GM12891 (cell line): ENCODE data around the gene GPRIN3. TPM values are rescaled to one million over a fixed set of nuclear protein-coding genes. Genes with fewer than 3 reads are reported as not detected.

ENCODE experiments used
- DNase-seq: peaks from one replicate; pipeline ENCODE4 v3.0.0; 2011; ENCODE audit warnings: low spot score; ENCODE audit not compliant: insufficient read length
- FAIRE-seq: peaks from 2 replicates; lab custom pipeline; 2011; peaks lifted over from hg19 to GRCh38; lab: Jason Lieb, UNC
- PAX5 ChIP-seq: IDR thresholded peaks from 2 replicates; pipeline ENCODE4 v1.6.1; 2011; ENCODE audit warnings: low read length, moderate library complexity, mild to moderate bottlenecking; ENCODE audit not compliant: insufficient read depth, severe bottlenecking
- POLR2A ChIP-seq: IDR thresholded peaks from 2 replicates; pipeline ENCODE4 v1.6.1; 2011; ENCODE audit warnings: low read depth, low read length, control low read depth
- POLR2AphosphoS5 ChIP-seq: IDR thresholded peaks from 2 replicates; pipeline ENCODE4 v1.6.1; 2011; ENCODE audit warnings: low read depth, low read length, control low read depth
- POU2F2 ChIP-seq: IDR thresholded peaks from 2 replicates; pipeline ENCODE4 v1.6.1; 2011; ENCODE audit warnings: low read depth, mild to moderate bottlenecking, control low read depth, low read length, moderate library complexity
- SPI1 ChIP-seq: IDR thresholded peaks from 2 replicates; pipeline ENCODE4 v1.6.1; 2011; ENCODE audit warnings: low read depth, low read length, control low read depth
- TAF1 ChIP-seq: IDR thresholded peaks from 2 replicates; pipeline ENCODE4 v1.6.1; 2011; ENCODE audit warnings: low read depth, low read length, control low read depth
- polyA plus RNA-seq: library from polyadenylated mRNA; unstranded; fragments of >200 nt; gene quantifications from one replicate; pipeline ENCODE4 v1.2.1, GENCODE V29; 2012; ENCODE audit warnings: low read depth, missing spikeins, inconsistent platforms; ENCODE audit not compliant: missing spikeins

Gene GPRIN3
- under 0.01 TPM for polyA plus RNA-seq

DNA sequence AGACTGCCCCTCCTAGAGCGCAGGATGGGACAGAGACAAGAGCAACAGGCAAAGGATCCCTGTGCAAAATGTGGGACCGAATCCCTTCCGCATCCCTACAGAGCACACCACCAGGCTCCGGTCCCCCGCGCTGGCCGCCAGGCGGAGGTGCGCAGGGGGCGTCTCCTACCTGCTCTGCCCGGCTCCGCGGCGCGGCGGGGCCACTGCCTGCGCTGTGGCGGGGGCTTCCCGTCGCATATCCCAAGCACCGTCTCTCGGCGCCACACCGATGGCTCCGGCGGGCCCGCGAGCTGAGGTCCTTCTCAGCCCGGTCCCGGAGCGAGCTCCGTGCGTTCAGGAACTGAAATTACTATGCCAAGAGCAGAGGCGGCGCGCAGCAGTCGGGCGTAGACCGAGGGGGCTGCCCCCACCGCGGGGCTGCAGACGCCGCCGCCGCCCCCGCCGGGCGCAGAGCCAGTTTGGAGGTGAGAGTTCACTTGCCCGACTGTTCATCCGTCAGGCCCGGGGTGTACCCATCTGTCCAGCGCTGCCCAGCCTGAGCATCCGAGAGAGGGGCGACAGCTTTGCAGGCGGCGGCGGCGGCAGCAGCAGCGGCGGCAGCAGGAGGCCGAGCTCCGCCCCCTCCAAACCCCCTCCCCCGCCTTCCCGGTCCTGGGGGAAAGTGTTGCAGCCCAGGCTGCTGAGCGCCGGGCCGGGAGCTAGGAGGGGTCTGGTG, at the start of gene GPRIN3:
TSS of gene GPRIN3 (minus strand) at position 355 of the 715 bp plus-strand sequence. CDS start 57,690 bp downstream, outside the sequence.
- FAIRE-seq = no peak
- no peak for DNase-seq
- TF ChIP-seq POLR2AphosphoS5 (no peak), SPI1 (no peak), POLR2A (no peak), PAX5 (no peak), TAF1 (no peak)

DNA sequence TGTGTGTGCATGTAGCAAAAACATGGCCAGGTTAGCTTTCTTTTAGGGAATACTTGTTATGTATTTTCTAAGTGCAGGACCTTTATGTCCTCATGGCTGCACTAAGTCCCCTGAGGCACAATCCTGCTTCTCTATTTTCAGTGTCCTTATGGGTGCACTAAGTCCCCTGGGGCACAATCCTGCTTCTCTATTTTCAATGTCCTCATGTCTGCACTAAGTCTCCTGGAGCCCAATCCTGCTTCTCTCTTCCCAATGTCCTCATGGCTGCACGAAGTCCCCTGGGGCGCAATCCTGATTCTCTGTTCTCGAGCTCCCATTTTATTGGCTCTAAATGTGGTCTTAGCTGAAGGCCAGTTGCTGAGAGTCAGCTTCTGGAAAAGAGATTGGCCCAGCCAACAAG, 49.7 kb upstream of the GPRIN3 start:
- TF ChIP-seq POU2F2 (no peak), SPI1 (no peak), TAF1 (no peak), PAX5 (no peak), POLR2AphosphoS5 (no peak), POLR2A (no peak)
- no peak for DNase-seq
- FAIRE-seq = no peak

GRCh38 chr4:89356086-89356485, 48.5 kb upstream of the GPRIN3 start:
- no peak for DNase-seq
- no peak for FAIRE-seq
- TF ChIP-seq POLR2AphosphoS5 (no peak), PAX5 (no peak), TAF1 (no peak), POLR2A (no peak), SPI1 (no peak), POU2F2 (no peak)

GRCh38 chr4:89353514-89353913, 45.9 kb upstream of the GPRIN3 start:
- TF ChIP-seq TAF1 = no peak
- TF ChIP-seq PAX5 = no peak
- no peak for TF ChIP-seq POLR2A
- no peak for TF ChIP-seq POU2F2
- no peak for TF ChIP-seq POLR2AphosphoS5
- TF ChIP-seq SPI1 = no peak
- DNase-seq = no peak
- FAIRE-seq = no peak

- FAIRE-seq (no peak), DNase-seq (no peak)
- TF ChIP-seq PAX5 (no peak), POLR2A (no peak), TAF1 (no peak), POU2F2 (no peak), SPI1 (no peak), POLR2AphosphoS5 (no peak)
These were observed 44.9 kb upstream of the GPRIN3 start for GRCh38 chr4:89352541-89352940.

GRCh38 chr4:89351201-89351600, 43.6 kb upstream of the GPRIN3 start:
- TF ChIP-seq TAF1 (no peak), POU2F2 (no peak), PAX5 (no peak)
- no peak for FAIRE-seq
- no peak for DNase-seq

GRCh38 chr4:89347363-89348025, 39.9 kb upstream of the GPRIN3 start:
- FAIRE-seq = no peak
- TF ChIP-seq POLR2A = no peak
- no peak for TF ChIP-seq POLR2AphosphoS5
- TF ChIP-seq TAF1 = no peak
- TF ChIP-seq SPI1 = no peak
- no peak for TF ChIP-seq PAX5
- no peak for TF ChIP-seq POU2F2
- DNase-seq = no peak

- TF ChIP-seq POLR2AphosphoS5 (no peak), TAF1 (no peak), POU2F2 (no peak), PAX5 (no peak), SPI1 (no peak), POLR2A (no peak)
- FAIRE-seq (no peak), DNase-seq (no peak)
These were observed 37.0 kb upstream of the GPRIN3 start for GRCh38 chr4:89344571-89344970.

GRCh38 chr4:89338206-89338605, 30.6 kb upstream of the GPRIN3 start:
- TF ChIP-seq POU2F2 (no peak), TAF1 (no peak)
- no peak for FAIRE-seq
- no peak for DNase-seq

GRCh38 chr4:89337681-89338080, 30.1 kb upstream of the GPRIN3 start:
- DNase-seq = no peak
- TF ChIP-seq POLR2A = no peak
- no peak for TF ChIP-seq POLR2AphosphoS5
- no peak for TF ChIP-seq POU2F2
- TF ChIP-seq SPI1 = no peak
- FAIRE-seq = no peak

- FAIRE-seq = no peak
These were observed 29.3 kb upstream of the GPRIN3 start for GRCh38 chr4:89336818-89337420.

More at GRCh38 chr4:89336818-89337420, 29.3 kb upstream of the GPRIN3 start:
- no peak for DNase-seq
- TF ChIP-seq SPI1 (no peak), PAX5 (no peak), POLR2A (no peak), POU2F2 (no peak), TAF1 (no peak), POLR2AphosphoS5 (no peak)
